Dendritic cell treated with granulocyte-macrophage colony-stimulating factor and Interleukin-4, amounts not matched to agents 40 ng/mL and 50 ng/mL, for 4 days (primary cell): ENCODE results near the gene TNRC6B.

ENCODE experiments used
- H3K27ac Mint-ChIP-seq: one replicate; pipeline ENCODE4 v1.8.0; 2022; ENCODE audit warnings: mild to moderate bottlenecking, mixed read lengths
- H3K27me3 Mint-ChIP-seq: one replicate; pipeline ENCODE4 v1.8.0; 2022; ENCODE audit warnings: mild to moderate bottlenecking, mixed read lengths
- H3K36me3 Mint-ChIP-seq: one replicate; pipeline ENCODE4 v1.8.0; 2022; ENCODE audit warnings: low read depth, mixed read lengths
- H3K4me1 Mint-ChIP-seq: one replicate; pipeline ENCODE4 v1.8.0; 2022; ENCODE audit warnings: low read depth, mixed read lengths
- H3K4me3 Mint-ChIP-seq: one replicate; pipeline ENCODE4 v1.8.0; 2022; ENCODE audit warnings: mild to moderate bottlenecking, moderate library complexity, mixed read lengths
- H3K9me3 Mint-ChIP-seq: one replicate; pipeline ENCODE4 v1.8.0; 2022; ENCODE audit warnings: mixed read lengths
- intact Hi-C: fragments of 100-400 bp; cut with micrococcal nuclease; formaldehyde crosslinking; loops from one replicate; pipeline ENCODE4 v1.15.0; 2022

The TNRC6B gene

DNA sequence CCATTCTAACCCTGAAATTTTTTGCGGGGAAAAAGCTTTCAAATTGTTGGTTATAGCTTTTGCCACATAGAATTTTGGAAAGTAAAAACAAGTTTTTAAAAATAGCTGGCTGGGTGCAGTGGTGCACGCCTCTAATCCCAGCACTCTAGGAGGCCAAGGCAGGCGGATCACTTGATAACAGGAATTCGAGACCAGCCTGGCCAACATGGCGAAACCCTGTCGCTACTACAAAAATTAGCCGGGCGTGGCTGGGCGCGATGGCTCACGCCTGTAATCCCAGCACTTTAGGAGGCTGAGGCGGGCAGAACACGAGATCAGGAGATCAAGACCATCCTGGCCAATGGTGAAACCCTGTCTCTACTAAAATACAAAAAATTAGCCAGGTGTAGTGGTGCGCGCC is 54.9 kb downstream of the TNRC6B start:
- Mint-ChIP-seq H3K27ac (no peak overlapping the region), H3K36me3 (peaks cover 64% of the 10 kb centered on the region), H3K4me3 (no peak overlapping the region), H3K4me1 (peaks cover 26% of the 10 kb centered on the region), H3K27me3 (no peaks in the 10 kb centered on the region), H3K9me3 (no peaks in the 10 kb centered on the region)
- intact Hi-C loops: no loop called here

DNA sequence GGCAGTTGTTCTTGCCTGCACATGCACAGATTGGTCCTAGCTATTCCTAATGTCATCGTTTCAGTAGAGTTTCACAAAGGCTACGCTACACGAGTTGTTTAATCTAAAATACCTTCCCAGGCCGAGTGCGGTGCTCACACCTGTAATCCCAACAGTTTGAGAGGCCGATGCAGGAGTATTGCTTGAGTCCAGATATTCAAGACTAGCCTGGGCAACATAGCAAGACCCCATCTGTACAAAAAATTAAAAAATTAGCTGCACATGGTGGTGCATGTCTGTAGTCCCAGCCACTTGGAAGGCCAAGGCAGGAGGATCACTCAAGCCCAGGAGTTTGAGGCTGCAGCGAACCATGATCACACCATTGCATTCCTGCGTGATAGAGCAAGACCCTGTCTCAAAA is 56.2 kb downstream of the TNRC6B start:
- H3K27me3 Mint-ChIP-seq: no peaks in the 10 kb centered on the region
- no peaks in the 10 kb centered on the region for H3K9me3 Mint-ChIP-seq
- no peak overlapping the region for H3K4me3 Mint-ChIP-seq
- H3K36me3 Mint-ChIP-seq: peaks cover 59% of the 10 kb centered on the region
- H3K4me1 Mint-ChIP-seq: peaks cover 38% of the 10 kb centered on the region
- H3K27ac Mint-ChIP-seq: no peak overlapping the region
- intact Hi-C loops: no loop called here

DNA sequence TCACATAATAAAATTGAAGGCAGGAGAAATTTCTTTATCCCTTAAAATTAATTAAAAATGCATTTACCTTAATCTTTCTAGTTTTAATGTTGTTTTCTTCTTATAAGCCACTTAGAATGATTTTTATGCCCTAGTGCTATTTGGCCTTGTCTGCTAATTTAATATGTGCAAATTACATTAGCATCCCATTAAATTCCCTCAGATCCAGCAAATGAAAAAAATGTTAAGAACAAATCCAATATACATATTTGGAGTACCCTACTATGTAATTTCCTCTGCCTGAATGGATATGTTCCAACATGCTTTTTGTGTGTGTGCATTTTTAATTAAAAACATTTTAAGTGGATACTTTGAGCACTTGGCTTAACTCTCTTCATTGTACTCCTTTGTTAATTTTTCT is 56.9 kb downstream of the TNRC6B start:
- Mint-ChIP-seq H3K27ac (no peak overlapping the region), H3K36me3 (peaks cover 52% of the 10 kb centered on the region), H3K4me3 (no peak overlapping the region), H3K27me3 (no peaks in the 10 kb centered on the region), H3K4me1 (peaks cover 46% of the 10 kb centered on the region), H3K9me3 (no peaks in the 10 kb centered on the region)
- intact Hi-C loops: no loop called here

DNA sequence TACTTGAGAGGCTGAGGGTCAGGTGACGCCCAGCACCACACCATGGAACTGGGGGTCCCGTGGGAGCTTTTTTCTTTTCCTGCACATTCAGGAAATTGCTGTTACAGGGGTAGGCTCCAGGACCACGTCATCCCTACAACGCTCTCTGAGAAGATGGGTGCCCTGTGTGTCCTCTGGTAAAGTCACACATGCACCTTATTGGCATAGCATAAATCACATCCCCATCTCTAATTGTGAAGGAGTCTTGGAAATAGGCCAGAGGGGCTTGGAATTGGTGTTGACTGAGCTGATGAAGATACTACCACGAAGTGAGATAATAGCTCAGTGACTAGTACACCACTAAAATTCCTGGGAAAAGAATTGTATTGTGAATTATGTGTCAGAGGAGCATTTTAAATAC is 57.6 kb downstream of the TNRC6B start:
- no peaks in the 10 kb centered on the region for H3K9me3 Mint-ChIP-seq
- H3K4me3 Mint-ChIP-seq: no peak overlapping the region
- H3K36me3 Mint-ChIP-seq: peaks cover 46% of the 10 kb centered on the region
- peaks cover 52% of the 10 kb centered on the region for H3K4me1 Mint-ChIP-seq
- no peak overlapping the region for H3K27ac Mint-ChIP-seq
- H3K27me3 Mint-ChIP-seq: no peaks in the 10 kb centered on the region
- intact Hi-C loops: no loop called here

DNA sequence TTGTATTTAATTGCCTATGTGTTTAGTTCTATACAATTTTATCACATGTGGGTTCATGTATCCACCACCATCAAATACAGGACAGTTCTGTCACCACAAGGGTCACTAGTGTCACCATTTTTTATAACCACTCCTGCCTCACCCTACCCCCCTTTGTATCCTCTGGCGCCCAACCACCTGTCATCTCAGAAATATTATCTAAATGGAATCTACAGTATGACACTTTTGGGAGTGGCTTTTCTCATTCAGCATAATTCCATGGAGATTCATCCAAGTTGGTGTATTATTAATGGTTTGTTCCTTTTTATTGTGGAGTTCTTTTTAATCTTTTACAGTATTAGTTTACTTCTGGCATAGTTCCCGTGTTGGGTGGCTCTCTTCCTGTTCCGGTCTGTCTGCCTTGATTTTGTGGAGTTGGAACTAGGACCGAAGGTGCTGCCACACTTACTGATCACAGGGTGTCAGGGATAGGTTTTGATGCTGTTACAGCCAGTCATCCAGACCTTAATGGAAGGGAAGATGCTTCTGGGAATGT is 58.5 kb downstream of the TNRC6B start:
- intact Hi-C loops: no loop called here
- no peaks in the 10 kb centered on the region for H3K9me3 Mint-ChIP-seq
- H3K4me1 Mint-ChIP-seq: peaks cover 53% of the 10 kb centered on the region
- H3K27ac Mint-ChIP-seq: no peak overlapping the region
- H3K36me3 Mint-ChIP-seq: peaks cover 42% of the 10 kb centered on the region
- no peaks in the 10 kb centered on the region for H3K27me3 Mint-ChIP-seq
- no peak overlapping the region for H3K4me3 Mint-ChIP-seq

DNA sequence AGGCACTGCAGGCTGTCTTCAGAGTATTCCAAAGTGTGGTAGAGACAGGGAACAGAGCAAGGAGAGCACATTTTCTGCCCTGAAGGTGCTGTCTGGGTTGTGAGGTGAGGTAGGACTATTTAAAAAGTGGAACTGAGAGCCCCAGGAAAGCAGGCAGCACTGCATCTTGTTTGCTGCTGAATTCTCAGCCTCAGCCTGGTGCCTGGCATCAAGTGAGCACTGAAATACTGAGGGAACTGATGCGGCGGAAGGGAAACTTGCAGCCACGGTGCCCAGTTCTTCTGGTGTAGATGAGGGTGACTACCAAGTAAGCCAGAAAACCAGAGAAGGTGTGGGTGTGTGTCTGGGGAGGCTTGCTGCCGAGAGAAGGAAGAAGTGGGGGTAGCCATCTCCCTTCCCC is 59.5 kb downstream of the TNRC6B start:
- intact Hi-C loops: no loop called here
- Mint-ChIP-seq H3K9me3 (no peaks in the 10 kb centered on the region), H3K27me3 (no peaks in the 10 kb centered on the region), H3K4me1 (peaks cover 48% of the 10 kb centered on the region), H3K36me3 (peaks cover 37% of the 10 kb centered on the region), H3K4me3 (no peak overlapping the region), H3K27ac (peak overlapping the region; percentile 21)

DNA sequence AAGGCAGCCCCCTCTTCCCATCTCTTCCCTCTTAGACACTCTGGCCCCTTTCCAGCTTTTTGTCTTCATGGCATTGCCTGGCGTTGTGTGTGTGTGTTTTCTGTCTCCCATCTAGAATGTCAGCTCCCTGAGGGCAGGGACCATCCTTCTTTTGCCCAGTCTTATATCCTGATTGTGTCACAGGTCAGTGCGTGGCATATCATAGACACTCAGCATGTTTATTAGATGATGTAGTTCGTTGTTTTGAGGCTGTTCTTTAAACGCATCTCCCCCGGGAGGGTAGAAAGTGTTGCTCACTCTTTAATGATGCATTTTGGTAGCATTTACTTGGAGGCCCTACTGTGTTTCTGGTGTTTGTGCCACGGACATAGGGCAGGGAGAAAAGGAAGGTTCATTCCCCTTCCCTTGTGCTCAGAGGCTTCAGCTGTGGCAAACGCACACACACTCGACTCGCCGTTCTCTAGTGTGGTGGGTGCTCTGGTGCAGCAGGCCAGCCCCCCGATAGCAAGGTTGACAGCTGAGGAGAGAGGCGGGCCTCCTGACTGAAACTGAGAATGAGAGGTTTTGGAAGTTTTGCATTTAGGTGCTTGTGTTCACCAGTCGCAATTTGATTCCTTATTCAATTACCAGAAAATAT is 60.2 kb downstream of the TNRC6B start:
- Mint-ChIP-seq H3K9me3 (no peaks in the 10 kb centered on the region), H3K36me3 (peaks cover 30% of the 10 kb centered on the region), H3K27ac (no peak overlapping the region), H3K4me1 (peaks cover 46% of the 10 kb centered on the region), H3K4me3 (no peak overlapping the region), H3K27me3 (no peaks in the 10 kb centered on the region)
- intact Hi-C loops: no loop called here

DNA sequence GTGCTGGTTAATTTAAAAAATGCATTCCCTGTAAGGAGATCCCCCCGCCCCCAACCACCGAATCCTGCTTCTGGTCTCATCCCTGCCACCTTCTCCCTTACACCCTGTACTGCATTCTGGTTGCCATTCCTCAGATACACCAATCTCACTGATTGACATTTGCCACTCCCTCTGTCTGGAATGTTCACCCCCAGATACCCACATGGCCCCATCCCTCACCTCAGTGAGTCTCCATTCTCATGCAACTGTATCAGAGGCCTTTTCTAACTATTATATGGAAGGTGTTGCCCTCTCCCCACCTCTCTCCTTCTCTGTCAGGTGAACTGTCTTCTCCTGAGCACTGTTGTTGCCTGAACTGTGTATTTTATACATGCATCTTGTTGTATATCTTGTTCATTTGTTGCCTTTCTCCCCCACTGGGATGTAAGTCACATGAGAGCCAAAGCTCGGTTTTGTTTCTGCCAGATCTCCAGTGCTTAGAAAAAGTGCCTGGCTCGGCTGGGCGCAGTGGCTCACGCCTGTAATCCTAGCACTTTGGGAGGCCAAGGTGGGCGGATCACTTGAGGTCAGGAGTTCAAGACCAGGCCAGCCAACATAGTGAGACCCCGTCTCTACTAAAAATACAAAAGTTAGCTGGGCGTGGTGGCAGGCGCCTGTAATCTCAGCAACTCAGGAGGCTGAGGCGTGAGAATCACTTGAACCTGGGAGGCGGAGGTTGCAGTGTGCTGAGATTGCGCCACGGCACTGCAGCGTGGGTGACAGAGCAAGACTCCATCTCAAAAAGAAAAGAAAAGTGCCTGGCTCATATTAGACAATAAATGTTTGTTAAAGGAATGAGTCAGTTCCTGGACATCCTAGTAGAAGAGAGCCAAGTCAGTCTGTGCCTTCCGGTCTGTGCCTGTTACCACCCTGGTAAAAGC is 61.0 kb downstream of the TNRC6B start:
- peaks cover 22% of the 10 kb centered on the region for H3K36me3 Mint-ChIP-seq
- H3K27ac Mint-ChIP-seq: peak overlapping the region; percentile 30
- H3K9me3 Mint-ChIP-seq: no peaks in the 10 kb centered on the region
- H3K4me1 Mint-ChIP-seq: peaks cover 46% of the 10 kb centered on the region
- no peaks in the 10 kb centered on the region for H3K27me3 Mint-ChIP-seq
- no peak overlapping the region for H3K4me3 Mint-ChIP-seq
- intact Hi-C loops: no loop called here

DNA sequence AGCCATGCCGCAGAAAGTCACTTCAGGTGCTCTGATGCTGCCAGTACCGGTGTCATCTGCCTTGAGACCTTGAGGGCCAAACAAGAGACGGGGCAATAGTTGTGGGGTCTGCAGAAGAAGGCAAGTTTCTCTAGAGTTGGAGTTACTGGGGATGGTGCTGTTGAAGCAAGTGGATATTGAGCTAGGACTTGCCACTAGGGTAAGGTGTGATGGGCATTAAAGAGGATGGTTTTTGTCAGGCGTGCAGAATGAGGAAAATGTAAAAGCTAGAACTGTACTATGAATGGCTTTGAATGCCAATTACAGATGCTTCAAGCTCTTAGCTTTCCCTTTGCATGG is 61.6 kb downstream of the TNRC6B start:
- H3K27ac Mint-ChIP-seq: peak overlapping the region; percentile 30
- H3K36me3 Mint-ChIP-seq: peaks cover 23% of the 10 kb centered on the region
- H3K27me3 Mint-ChIP-seq: no peaks in the 10 kb centered on the region
- peaks cover 51% of the 10 kb centered on the region for H3K4me1 Mint-ChIP-seq
- no peaks in the 10 kb centered on the region for H3K9me3 Mint-ChIP-seq
- H3K4me3 Mint-ChIP-seq: peak overlapping the region; percentile 2
- intact Hi-C loops: no loop called here

DNA sequence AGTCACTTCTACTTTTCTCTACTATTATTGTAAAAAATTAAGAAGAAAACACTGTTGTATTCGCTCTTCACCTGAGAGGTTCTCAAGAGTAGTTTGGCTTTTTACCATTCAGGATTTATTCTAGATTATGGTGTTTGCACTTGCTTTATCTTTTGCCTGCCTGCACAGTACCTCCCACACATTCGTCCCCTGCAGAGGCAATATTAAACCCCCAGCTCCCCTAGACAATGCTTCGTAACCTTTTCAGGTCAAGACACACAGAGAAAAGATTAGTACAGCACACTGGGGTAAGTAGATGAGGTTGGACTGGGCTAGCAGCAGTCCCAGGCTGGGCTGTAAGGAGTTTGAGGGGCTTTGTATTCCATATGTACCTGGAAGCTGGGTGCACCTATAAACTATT is 62.4 kb downstream of the TNRC6B start:
- H3K27ac Mint-ChIP-seq: no peak overlapping the region
- peaks cover 57% of the 10 kb centered on the region for H3K4me1 Mint-ChIP-seq
- no peak overlapping the region for H3K4me3 Mint-ChIP-seq
- intact Hi-C loops: no loop called here
- peaks cover 23% of the 10 kb centered on the region for H3K36me3 Mint-ChIP-seq
- H3K9me3 Mint-ChIP-seq: no peaks in the 10 kb centered on the region
- no peaks in the 10 kb centered on the region for H3K27me3 Mint-ChIP-seq

DNA sequence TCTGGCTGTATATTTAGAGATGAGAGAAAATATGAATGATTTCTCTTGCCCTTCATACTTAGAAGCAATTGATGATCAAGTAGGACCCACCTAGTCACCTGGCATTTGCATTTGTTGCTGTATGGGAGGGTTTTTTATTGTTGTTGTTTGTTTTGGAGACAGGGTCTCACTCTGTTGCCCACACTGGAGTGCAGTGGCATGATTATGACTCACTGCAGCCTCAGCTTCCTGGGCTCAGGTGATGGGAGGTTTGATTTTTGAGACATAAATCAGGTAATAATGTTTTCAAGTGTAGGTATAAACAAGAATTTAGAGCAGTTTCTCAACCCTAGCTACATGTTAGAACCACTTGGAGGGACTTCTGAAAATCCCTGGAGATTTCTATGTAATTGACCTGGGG is 63.0 kb downstream of the TNRC6B start:
- Mint-ChIP-seq H3K4me3 (no peak overlapping the region), H3K27ac (no peak overlapping the region), H3K4me1 (peaks cover 57% of the 10 kb centered on the region), H3K36me3 (peaks cover 25% of the 10 kb centered on the region), H3K27me3 (no peaks in the 10 kb centered on the region), H3K9me3 (no peaks in the 10 kb centered on the region)
- intact Hi-C loops: no loop called here

DNA sequence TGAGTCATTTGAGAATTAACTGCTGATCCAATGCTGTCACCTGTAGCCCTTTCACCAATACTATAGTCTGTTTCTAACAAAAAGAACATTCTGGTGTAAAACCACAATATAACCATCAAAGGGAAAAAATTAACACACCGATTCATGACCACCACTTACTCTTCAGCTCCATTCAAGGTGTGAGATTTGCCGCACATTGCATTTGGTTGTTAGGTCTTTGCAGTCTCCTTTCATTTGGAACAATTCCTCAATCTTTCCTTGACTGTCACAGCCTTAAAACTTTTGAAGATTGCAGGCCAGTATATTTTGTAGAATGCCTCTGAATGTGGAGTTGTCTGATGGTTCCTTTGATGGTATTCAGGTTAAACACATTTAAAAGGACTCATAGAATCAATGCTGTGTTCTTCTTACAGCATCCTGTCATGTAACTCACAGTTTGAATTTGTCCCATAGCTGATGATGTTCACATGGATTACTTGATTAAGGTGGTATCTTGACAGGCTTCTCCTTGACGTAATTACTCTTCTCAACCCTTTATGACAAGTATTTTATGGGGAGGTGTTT is 63.6 kb downstream of the TNRC6B start:
- Mint-ChIP-seq H3K4me3 (no peak overlapping the region), H3K27ac (no peak overlapping the region)

DNA sequence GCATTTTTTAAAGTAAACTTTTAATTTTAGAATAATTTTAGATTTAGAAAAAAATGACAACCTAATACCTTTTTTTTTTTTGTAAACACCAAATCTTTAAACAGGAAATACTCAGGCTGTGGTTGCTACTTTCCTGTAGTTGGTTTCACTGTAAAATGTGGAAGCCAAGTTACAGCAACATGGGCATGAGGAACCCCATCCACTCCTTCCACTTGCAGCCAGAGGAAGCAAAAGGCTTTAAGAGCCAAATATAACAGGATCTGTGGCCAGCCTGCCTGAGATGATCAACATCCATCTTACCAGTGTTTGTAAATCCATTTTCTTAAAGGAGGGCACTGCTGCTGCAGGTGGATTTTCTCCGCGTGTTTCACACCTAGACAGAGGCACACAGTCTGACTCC is 66.2 kb downstream of the TNRC6B start:
- no peaks in the 10 kb centered on the region for H3K27me3 Mint-ChIP-seq
- peaks cover 25% of the 10 kb centered on the region for H3K4me1 Mint-ChIP-seq
- H3K4me3 Mint-ChIP-seq: no peak overlapping the region
- intact Hi-C loops: no loop called here
- H3K36me3 Mint-ChIP-seq: peaks cover 34% of the 10 kb centered on the region
- no peaks in the 10 kb centered on the region for H3K9me3 Mint-ChIP-seq
- no peak overlapping the region for H3K27ac Mint-ChIP-seq

More for the DNA sequence above, 63.6 kb downstream of the TNRC6B start:
- Mint-ChIP-seq H3K4me1 (peaks cover 51% of the 10 kb centered on the region), H3K9me3 (no peaks in the 10 kb centered on the region), H3K27me3 (no peaks in the 10 kb centered on the region), H3K36me3 (peaks cover 27% of the 10 kb centered on the region)
- intact Hi-C loops: no loop called here

DNA sequence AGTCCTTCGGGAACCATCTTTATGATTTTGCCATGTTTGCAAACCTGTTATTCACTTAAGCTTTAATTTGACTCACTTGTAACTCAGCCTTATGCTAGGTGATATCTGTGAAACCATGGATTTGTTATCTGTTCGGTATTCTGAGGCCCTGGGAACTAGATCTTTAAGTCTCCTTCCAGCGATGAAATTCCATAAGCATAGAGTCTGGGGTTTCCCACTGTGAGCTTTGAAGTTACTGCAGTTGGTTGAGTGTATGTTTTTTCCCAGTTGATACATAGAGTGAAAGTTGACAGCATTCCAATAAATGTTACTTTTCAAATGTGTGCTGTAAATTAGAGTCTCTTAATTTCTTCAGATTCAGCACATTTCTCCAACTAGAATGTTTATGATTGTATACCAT is 66.9 kb downstream of the TNRC6B start:
- H3K27ac Mint-ChIP-seq: no peak overlapping the region
- H3K4me1 Mint-ChIP-seq: peaks cover 18% of the 10 kb centered on the region
- no peaks in the 10 kb centered on the region for H3K9me3 Mint-ChIP-seq
- no peak overlapping the region for H3K4me3 Mint-ChIP-seq
- peaks cover 34% of the 10 kb centered on the region for H3K36me3 Mint-ChIP-seq
- intact Hi-C loops: no loop called here
- no peaks in the 10 kb centered on the region for H3K27me3 Mint-ChIP-seq
